Smooth muscle cell (in vitro differentiated cells): ENCODE results near the gene FAM156B. TPM values are rescaled to one million over a fixed set of nuclear protein-coding genes. Genes with fewer than 3 reads are reported as not detected.
"Not testable (repeated sequence)": the region's sequence is repeated elsewhere in the genome, so short reads cannot be mapped to it uniquely, and the experiment has no call there.

Experiments used
- DNase-seq: peaks from one replicate; lab custom pipeline; 2025; ENCODE audit not compliant: unreplicated experiment; lab: John Stamatoyannopoulos, UW
- H2AFZ ChIP-seq: fragments of 200-600 bp; sonication (generic); 2 replicates; pipeline ENCODE4 v1.6.0; 2016; ENCODE audit warnings: antibody characterized with exemption, low read depth, mild to moderate bottlenecking
- H3F3A ChIP-seq: fragments of 200-600 bp; sonication (generic); 2 replicates; pipeline ENCODE4 v1.6.0; 2017; ENCODE audit warnings: antibody characterized with exemption, low read depth
- H3K27ac ChIP-seq: fragments of 200-600 bp; sonication (generic); 2 replicates; pipeline ENCODE4 v1.5.1; 2016; ENCODE audit warnings: low read depth, mild to moderate bottlenecking
- H3K27me3 ChIP-seq: fragments of 200-600 bp; sonication (generic); 2 replicates; pipeline ENCODE4 v1.6.1; 2016; ENCODE audit warnings: low read depth, mild to moderate bottlenecking
- H3K36me3 ChIP-seq: fragments of 200-600 bp; sonication (generic); 2 replicates; pipeline ENCODE4 v1.5.1; 2016; ENCODE audit warnings: low read depth
- H3K4me1 ChIP-seq: fragments of 200-600 bp; sonication (generic); 2 replicates; pipeline ENCODE4 v1.5.1; 2016; ENCODE audit warnings: low read depth
- H3K4me2 ChIP-seq: fragments of 200-600 bp; sonication (generic); 2 replicates; pipeline ENCODE4 v1.6.0; 2016; ENCODE audit warnings: mild to moderate bottlenecking
- H3K4me3 ChIP-seq: fragments of 200-600 bp; sonication (generic); 2 replicates; pipeline ENCODE4 v1.5.1; 2016; ENCODE audit warnings: mild to moderate bottlenecking
- H3K79me2 ChIP-seq: fragments of 200-600 bp; sonication (generic); 2 replicates; pipeline ENCODE4 v1.6.0; 2016; ENCODE audit warnings: low read depth, mild to moderate bottlenecking
- H3K9ac ChIP-seq: fragments of 200-600 bp; sonication (generic); 2 replicates; pipeline ENCODE4 v1.6.0; 2016; ENCODE audit warnings: low read depth
- H3K9me3 ChIP-seq: fragments of 200-600 bp; sonication (generic); replicated peaks from 2 replicates; pipeline ENCODE4 v1.5.1; 2016; ENCODE audit warnings: low read depth
- H4K20me1 ChIP-seq: fragments of 200-600 bp; sonication (generic); 2 replicates; pipeline ENCODE4 v1.6.0; 2016; ENCODE audit warnings: low read depth
- WGBS: methylation state at CpG from one replicate; pipeline ENCODE4 v1.1.7; 2016; ENCODE audit warnings: low lambda C conversion rate; 5-methylcytosine and 5-hydroxymethylcytosine counted together
- polyA plus RNA-seq: library from polyadenylated mRNA; unstranded; fragments of >200 nt; fragmentation: Nextera tagmentation; extraction: Ambion mirVana; gene quantifications from 2 replicates; pipeline ENCODE4 v1.2.1, GENCODE V29; 2016
- total RNA-seq: library from RNA; depleted of rRNA; stranded (reverse); fragments of >200 nt; gene quantifications from 2 replicates; pipeline ENCODE4 v1.2.3, GENCODE V29; 2014
- TF ChIP-seq, protein P1 (sequence below): fragments of 200-600 bp; sonication (generic); IDR thresholded peaks from 2 replicates; pipeline ENCODE4 v1.5.1; 2017; ENCODE audit warnings: borderline replicate concordance, mild to moderate bottlenecking, antibody characterized with exemption; ENCODE audit not compliant: insufficient read depth, poor library complexity, severe bottlenecking

Gene FAM156B
- total RNA-seq (18.5 and 22.0 TPM in 2 replicates), polyA plus RNA-seq (30.5 and 30.7 TPM in 2 replicates)

- H3K4me2 ChIP-seq, H3K4me3 ChIP-seq, H3K36me3 ChIP-seq, H3K27me3 ChIP-seq, H3K9ac ChIP-seq, H3K9me3 ChIP-seq, H3F3A ChIP-seq, H3K4me1 ChIP-seq, H4K20me1 ChIP-seq, H3K27ac ChIP-seq, H3K79me2 ChIP-seq, DNase-seq, H2AFZ ChIP-seq: not testable (repeated sequence)
- whole genome bisulfite sequencing, result no CpG with 5 or more reads among the region's 92 CpGs
These were observed at the start of gene FAM156B for GRCh38 chrX:52896855-52897709. Gene FAM156B, plus strand, starts transcription at chrX:52897330. Its CDS starts 9,896 bp downstream, at chrX:52907226.

DNA sequence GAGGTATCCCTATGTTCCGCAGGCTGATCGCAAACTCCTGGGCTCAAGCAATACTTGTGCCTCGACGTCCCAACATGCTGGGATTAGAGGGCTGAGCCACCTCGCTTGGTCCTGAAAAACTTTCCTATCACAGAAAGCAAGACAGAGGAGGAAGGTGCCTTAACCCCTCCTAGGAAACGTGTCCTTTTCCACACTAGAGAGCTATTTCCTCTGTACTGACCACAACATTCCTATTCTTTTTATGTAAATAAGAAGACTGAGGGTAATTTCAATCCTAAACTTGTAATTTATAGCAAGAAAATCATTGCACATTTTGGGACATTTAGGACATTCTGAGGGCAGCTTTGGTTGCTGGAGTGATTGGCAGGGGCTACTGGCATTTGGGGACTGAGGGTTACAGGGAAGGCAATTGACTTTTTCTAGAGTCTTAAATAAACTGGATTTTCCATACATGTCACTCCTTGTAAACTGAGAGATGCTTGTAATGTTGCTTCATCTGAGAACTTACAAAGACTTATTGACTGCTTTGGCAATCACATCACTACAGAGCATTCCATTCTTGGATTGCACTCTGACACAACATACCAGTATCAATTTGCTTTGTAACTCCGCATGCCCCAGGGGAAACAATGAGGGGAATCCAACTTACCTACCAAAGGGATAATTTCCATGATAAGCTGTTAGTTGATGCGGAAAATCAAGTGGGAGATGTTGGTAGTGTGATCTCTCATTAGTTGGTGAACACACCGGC lies 44.8 kb upstream of the FAM156B start:
- DNase-seq, result no peak
- Histone ChIP-seq H3K27me3 (no peaks in the 10 kb centered on the region), H2AFZ (no peak overlapping the region), H4K20me1 (no peaks in the 10 kb centered on the region), H3K4me3 (no peak overlapping the region), H3K9ac (no peak overlapping the region), H3K4me1 (no peaks in the 10 kb centered on the region), H3K4me2 (no peak overlapping the region), H3F3A (no peaks in the 10 kb centered on the region), H3K9me3 (no peaks in the 10 kb centered on the region), H3K79me2 (no peaks in the 10 kb centered on the region), H3K36me3 (no peaks in the 10 kb centered on the region), H3K27ac (no peak overlapping the region)
- TF ChIP-seq, protein P1, sequence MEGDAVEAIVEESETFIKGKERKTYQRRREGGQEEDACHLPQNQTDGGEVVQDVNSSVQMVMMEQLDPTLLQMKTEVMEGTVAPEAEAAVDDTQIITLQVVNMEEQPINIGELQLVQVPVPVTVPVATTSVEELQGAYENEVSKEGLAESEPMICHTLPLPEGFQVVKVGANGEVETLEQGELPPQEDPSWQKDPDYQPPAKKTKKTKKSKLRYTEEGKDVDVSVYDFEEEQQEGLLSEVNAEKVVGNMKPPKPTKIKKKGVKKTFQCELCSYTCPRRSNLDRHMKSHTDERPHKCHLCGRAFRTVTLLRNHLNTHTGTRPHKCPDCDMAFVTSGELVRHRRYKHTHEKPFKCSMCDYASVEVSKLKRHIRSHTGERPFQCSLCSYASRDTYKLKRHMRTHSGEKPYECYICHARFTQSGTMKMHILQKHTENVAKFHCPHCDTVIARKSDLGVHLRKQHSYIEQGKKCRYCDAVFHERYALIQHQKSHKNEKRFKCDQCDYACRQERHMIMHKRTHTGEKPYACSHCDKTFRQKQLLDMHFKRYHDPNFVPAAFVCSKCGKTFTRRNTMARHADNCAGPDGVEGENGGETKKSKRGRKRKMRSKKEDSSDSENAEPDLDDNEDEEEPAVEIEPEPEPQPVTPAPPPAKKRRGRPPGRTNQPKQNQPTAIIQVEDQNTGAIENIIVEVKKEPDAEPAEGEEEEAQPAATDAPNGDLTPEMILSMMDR, result no peak
- 73% methylated on average over 9 of the region's 9 CpGs for WGBS

DNA sequence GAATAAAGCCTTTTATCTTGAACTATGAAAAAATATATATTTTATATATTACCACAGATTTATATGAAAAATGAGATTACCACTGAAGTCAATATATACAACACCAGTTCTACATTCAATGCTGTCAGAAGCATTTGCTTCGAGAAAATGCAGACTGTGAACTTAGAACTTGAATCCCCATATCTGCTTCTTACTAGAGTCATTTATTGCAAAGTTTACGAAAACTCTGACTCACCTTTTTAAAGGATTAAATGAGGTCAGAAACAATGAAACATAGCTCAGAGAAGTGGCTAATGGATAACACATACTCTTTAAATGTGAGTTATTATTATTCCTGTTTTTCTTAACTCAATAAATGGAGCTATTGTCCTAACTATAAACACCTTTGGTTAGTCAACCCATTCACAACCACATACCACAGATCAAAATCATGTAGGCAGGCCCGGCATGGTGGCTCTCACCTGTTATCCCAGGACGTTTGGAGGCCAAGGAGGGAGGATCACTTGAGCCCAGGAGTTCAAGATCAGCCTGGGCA lies 40.1 kb upstream of the FAM156B start:
- not testable (repeated sequence) for H3K79me2 ChIP-seq, H3K9ac ChIP-seq, H3F3A ChIP-seq, H3K4me1 ChIP-seq, DNase-seq, H2AFZ ChIP-seq, H3K9me3 ChIP-seq, H3K27me3 ChIP-seq, H4K20me1 ChIP-seq, H3K27ac ChIP-seq, H3K4me3 ChIP-seq, H3K36me3 ChIP-seq, H3K4me2 ChIP-seq
- WGBS, result 39% methylated on average over 4 of the region's 4 CpGs

DNA sequence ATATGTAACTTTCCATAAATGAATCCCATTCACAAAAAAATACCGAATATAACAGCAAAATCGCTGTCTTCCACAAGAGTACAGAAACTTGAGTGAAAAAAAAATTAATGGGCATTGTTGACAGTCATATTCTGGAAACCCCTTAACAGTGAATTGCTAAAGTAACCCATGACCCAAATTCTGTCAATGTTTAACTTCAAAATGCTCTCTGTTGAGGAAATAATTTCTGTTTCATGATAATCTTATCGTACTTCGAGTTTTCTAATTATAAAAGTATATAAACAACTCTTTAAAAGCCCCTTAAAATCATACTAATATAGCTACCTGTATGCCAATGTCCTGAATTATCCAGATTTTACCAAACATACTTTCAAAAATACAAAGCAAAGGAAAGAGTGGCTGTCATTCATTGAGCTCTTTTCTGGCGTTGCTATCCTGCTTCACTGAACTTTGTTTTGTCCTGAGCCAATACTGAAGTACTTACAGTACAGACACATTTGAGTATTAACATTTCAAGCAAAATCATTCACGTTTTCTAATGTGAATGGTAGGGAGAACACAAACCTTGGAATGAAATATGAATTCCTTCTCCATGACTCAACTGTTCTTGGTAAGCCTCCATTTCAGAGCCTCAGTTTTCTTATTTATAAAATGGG lies 31.7 kb upstream of the FAM156B start:
- TF ChIP-seq, protein P1, result no peak
- Histone ChIP-seq H3K4me3 (no peak overlapping the region), H3K4me2 (no peak overlapping the region), H3K27me3 (no peaks in the 10 kb centered on the region), H3K9me3 (no peaks in the 10 kb centered on the region), H3K79me2 (no peaks in the 10 kb centered on the region), H2AFZ (no peak overlapping the region), H4K20me1 (no peaks in the 10 kb centered on the region), H3K36me3 (no peaks in the 10 kb centered on the region), H3K4me1 (no peaks in the 10 kb centered on the region), H3F3A (no peaks in the 10 kb centered on the region), H3K27ac (no peak overlapping the region), H3K9ac (no peak overlapping the region)
- WGBS, result 60% methylated on average over 6 of the region's 6 CpGs
- no peak for DNase-seq
